ENCODE measurements around the gene ATG13.
"Not testable (repeated sequence)": the region's sequence is repeated elsewhere in the genome, so short reads cannot be mapped to it uniquely, and the experiment has no call there.

ATG13 gene

DNA sequence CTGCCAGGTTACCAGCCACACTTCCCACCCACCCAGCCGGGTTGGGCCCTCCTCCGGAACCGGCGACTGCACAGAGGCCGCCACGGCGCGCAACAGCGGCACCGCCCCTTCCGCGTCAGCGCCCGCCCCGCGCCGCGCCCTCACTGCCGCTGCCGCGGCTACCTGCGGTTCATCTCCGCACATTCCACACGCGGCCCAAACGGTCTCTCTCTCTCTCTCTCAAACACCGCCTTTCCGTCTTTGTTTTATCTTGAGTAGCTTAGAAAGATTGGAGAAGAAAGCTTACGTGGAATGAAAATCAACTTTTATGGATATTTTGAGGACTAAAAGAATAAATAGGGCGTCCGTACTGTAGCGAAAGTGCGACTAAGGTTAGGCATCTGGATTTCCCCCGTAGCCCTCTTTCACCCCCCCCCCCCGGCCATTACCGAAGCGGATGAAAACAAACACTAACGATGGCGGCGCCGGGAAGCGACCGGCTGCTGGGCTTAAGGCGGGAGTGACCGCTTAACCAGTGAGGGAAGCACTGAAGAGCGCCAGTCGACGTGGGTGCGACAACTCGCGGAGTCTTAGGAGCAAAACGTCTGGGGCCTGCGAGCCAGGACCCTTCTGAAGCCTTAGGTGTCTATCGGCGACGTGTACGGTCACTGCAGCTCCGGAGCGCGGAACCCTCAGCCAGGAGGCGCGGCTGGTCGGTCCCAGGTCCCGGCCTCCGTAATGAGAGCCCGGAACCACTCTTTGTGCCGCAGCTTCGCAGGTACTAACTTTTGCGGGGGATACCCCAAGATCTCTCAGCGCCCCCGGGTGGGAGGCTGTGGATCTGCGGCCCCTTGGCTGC, at the start of gene ATG13, which contains the start of gene HARBI1:
Gene ATG13, plus strand, starts transcription at position 420 of the 838 bp plus-strand sequence. CDS start 26,739 bp downstream, outside the sequence.
Gene HARBI1, minus strand, starts transcription at position 94 of the 838 bp plus-strand sequence. CDS start 990 bp downstream, outside the sequence.
- DNase-seq (ENCODE audit: low read depth): peak; percentile 72
- H3K4me3 ChIP-seq (ENCODE audit: low read depth, low read length): peak within 1 kb of the TSS; percentile 84

DNA sequence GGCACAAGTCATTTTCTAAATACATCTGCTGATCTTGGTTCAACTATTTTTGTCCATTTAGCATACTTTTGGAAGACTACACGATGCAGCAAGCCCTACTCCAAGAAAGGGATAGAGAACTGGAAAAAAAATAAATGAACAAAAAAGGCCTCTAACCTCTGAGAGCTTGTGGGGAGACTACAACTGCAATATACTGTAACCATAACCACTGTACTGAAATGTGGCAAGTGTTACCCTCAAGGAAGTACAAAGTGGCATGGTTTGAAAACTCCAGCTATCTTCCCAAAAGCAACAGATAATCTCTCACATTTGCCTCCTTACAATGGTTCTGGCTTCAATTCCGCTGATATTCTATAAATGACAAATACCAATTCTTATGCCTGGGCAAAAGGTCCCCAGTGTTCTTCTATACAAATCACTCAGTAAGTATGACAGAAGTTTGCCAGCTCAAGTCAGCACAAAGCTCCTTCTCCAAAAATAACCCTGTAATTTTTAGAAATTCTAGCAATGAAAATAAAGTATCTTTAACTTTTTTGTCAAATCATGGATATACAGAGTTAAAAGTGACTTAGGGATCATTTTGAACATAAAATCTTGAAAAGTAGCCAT, 46.5 kb upstream of the ATG13 start:
- H3K4me3 ChIP-seq (ENCODE audit: low read depth, low read length): no peak overlapping the region
- DNase-seq (ENCODE audit: low read depth): no peak

DNA sequence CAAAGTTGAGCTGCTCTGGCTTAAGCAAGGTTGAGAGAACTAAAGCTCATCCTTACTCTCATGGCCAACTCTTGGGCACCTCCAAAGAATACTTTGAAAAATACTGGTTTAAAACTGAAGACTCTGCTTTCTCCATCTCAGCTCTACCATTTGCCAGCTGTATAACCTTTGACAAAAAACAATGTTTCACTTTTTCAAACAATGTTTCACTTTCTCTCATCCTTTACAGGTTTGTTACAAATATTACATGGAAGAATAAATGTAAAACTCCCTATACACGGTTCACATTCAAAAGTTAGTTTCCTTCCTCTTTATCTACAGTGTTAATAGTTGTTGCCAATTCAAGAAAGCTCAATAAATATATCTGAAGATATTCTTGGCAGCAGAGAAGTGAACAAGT, 42.7 kb upstream of the ATG13 start:
- no peak for DNase-seq (ENCODE audit: low read depth)
- no peak overlapping the region for H3K4me3 ChIP-seq (ENCODE audit: low read depth, low read length)

DNA sequence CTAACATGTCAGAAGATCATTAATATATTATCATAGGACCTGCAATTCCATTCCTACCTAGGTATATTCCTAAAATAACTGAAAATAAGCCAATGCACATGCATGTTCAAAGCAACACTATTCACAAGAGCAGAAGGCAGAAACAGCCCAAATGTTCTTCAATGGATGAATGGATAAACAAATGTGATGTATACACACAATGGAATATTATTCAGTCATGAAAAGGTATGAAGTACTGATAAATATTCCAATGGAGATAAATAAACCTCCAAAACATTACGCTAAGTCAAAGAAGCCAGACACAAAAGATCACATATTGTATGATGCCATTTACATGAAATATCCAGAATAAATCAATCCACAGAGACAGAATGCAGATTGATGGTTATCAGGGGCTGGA, 40.3 kb upstream of the ATG13 start:
- no peak for DNase-seq (ENCODE audit: low read depth)
- no peak overlapping the region for H3K4me3 ChIP-seq (ENCODE audit: low read depth, low read length)

DNA sequence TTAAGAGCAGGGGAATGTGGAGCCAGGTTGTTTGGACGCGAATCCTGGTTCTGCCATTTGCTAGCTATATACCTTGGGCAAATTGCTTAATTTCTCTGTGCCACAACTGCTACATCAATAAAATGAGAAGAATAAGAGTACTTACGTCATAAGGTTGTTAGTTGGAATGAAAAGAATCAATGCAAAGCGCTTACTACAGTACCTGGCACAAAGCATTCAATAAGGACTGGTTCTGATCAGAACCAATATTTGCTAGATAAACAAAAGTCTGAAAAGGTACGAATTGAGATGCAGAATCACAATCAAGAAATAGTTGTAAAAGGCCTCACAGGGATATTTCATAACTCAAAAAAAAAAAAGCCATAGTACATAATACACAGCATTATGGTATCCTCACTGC, 34.8 kb upstream of the ATG13 start:
- H3K4me3 ChIP-seq (ENCODE audit: low read depth, low read length): no peak overlapping the region
- no peak for DNase-seq (ENCODE audit: low read depth)

DNA sequence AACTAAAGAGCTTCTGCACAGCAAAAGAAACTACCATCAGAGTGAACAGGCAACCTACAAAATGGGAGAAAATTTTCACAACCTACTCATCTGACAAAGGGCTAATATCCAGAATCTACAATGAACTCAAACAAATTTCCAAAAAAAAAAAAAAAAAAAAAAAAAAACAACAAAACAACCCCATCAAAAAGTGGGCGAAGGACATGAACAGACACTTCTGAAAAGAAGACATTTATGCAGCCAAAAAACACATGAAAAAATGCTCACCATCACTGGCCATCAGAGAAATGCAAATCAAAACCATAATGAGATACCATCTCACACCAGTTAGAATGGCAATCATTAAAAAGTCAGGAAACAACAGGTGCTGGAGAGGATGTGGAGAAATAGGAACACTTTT, 33.8 kb upstream of the ATG13 start:
- H3K4me3 ChIP-seq (ENCODE audit: low read depth, low read length); DNase-seq (ENCODE audit: low read depth): not testable (repeated sequence)

DNA sequence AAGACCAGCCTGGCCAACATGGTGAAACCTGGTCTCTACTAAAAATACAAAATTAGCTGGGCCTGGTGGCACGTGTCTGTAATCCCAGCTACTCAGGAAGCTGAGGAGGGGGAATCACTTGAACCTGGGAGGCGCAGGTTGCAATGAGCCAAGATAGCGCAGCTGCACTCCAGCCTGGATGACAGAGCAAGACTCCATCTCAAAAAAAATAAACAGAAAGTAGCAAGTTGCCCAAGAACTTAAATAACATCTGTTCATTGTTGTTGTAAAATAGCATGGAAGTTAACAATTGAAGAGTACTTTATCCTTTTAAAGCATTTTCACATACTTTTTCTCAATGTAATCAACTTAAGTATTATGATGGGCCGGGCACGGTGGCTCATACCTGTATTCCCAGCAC, 29.2 kb upstream of the ATG13 start:
- no peak overlapping the region for H3K4me3 ChIP-seq (ENCODE audit: low read depth, low read length)
- DNase-seq (ENCODE audit: low read depth): no peak

DNA sequence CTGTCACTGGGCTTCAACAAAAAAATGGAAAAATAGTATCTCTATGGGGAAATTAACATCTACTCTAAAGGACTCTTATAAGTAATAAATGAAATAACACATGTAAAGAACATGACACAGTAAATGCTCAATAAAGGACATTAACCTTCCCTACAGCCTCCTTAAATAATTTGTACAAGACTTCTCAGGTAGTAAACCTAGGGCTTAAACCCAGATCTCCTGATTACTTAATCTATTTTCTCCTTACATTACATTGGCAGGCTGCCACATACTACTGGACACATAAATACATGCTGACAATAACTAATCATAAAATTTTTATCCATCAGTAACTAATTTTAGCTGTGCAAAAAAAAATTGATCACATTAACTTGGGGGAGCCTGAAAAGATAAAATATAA, 28.4 kb upstream of the ATG13 start:
- no peak for DNase-seq (ENCODE audit: low read depth)
- H3K4me3 ChIP-seq (ENCODE audit: low read depth, low read length): no peak overlapping the region

DNA sequence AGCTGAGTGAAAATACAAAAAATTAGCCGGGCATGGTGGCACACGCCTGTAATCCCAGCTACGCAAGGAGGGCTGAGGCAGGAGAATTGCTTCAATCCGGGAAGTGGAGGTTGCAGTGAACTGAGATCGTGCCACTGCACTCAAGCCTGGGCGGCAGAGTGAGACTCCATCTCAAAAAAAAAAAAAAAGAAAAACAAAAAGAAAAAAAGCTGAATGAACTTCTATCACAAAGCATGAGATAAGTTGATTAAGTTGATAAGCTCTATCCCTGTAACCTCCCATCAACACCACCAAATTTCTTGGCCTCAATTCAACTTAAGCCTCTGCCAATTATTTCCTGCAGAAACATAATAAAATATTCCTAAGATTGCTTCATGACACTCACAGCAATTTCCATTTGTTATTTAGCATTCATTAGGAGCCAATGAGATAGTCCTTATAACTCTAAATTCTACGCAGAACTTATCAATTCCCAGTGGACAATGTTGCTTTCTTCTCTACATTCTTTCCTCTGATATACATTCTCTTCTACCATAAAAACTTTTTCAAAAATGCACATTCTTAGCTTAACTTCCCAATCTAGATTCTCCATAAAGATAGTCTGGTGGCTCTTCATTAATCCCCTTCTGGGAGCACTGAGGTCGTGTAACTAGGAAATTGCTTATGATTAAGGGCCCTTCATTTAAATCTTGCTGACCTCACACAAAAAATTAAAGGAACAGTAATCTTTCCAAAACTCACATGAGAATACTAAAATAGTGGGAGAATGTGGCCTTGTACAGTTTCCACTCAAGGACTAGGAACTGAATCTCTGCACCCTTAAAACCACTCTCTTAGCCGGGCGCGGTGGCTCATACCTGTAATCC, 26.4 kb upstream of the ATG13 start:
- H3K4me3 ChIP-seq (ENCODE audit: low read depth, low read length): no peak overlapping the region
- DNase-seq (ENCODE audit: low read depth): no peak

DNA sequence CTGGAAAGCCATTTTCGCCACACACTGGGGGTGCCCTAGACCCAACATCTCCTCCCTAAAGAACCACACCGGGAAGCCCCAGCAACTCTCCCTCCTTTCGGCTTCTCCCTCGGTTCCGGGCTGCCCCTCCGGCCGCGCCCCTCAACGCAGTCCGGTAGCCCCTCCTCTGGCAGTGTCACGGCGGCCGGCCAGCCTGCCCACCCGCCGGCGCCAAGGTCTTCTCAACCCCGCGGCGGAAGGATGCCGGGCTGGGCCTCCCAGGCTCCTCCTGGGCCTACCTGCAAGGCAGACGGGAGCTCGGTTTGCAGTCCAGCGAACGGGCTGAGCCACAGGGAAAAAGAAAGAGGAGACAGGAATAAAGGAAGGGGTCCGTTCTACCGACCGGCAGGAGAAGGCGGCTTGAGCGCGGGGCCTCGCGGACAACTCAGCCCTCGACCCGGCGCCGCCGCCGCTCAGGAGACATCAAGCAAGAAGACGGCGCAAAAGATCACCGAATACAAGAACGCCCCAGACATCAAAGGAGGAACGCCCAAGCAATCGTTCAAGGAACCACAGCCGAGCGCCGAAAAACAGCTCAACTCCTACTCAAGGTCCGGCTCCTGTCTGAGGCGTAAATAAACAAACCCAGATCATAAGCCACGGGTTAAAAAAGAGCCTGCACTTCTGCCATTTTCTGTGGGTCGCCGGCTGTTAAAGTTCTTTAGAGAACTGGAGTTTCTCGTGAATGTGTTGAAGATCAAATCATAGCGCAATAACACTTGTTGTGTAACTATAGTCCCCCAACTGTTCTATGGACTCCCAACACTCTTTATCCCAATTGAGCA, 23.6 kb upstream of the ATG13 start, which contains the start of gene AMBRA1:
Gene AMBRA1, minus strand, starts transcription at position 474 of the 824 bp plus-strand sequence. CDS start 45,643 bp downstream, outside the sequence.
- peak; percentile 67 for DNase-seq (ENCODE audit: low read depth)
- peak within 1 kb of the TSS; percentile 92 for H3K4me3 ChIP-seq (ENCODE audit: low read depth, low read length)

DNA sequence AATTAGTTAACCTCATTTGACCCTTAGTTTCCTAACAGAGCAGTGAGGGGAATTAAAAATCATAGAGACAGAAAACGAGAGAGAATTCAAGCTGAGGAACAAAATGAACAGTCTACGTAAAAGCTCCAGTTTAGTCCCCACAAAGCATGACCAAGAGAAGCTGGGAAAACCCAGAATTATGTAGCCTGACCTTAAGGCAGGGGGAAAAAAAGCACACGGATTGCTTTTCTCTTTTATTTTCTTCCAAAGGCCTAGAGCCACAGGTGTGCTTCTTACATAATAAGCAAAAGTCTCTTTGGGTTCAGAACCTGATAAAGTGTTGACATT, 23.0 kb upstream of the ATG13 start:
- DNase-seq (ENCODE audit: low read depth): no peak
- H3K4me3 ChIP-seq (ENCODE audit: low read depth, low read length): peak overlapping the region; percentile 92

DNA sequence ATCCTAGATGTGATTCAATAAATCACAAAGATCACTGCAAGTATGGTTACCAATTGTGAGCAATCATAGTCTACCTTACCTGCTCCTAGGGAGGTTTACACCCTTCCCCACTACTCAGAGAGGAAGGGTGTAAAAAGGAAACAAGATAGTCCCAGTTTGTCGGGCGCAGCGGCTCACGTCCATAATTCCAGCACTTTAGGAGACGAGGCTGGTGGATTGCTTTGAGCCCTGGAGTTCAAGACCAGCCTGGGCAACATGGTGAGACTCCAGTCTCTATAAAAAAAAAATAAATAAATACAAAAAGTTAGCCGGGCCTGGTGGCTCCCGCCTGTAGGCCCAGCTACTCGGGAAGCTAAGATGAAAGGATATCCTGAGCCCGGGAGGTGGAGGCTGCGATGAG, 22.6 kb upstream of the ATG13 start:
- no peak overlapping the region for H3K4me3 ChIP-seq (ENCODE audit: low read depth, low read length)
- DNase-seq (ENCODE audit: low read depth): no peak

DNA sequence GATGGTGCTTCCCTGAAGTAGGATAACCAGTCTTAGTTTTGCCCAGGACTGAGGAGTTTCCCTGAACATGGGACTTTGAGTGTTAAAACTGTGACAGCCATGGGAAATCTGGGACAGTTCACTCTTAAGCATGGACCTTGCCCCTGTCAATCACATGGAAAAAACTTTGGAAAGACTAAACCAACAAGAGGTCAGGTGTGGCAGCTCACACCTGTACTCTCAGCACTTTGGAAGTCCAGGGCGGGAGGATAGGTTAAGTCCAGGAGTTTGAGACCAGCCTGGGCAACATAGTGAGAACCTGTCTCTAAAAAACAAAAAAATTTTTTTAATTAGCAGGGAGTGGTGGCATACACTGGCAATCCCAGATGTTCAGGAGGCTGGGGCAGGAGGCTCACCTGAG, 20.2 kb upstream of the ATG13 start:
- no peak for DNase-seq (ENCODE audit: low read depth)

DNA sequence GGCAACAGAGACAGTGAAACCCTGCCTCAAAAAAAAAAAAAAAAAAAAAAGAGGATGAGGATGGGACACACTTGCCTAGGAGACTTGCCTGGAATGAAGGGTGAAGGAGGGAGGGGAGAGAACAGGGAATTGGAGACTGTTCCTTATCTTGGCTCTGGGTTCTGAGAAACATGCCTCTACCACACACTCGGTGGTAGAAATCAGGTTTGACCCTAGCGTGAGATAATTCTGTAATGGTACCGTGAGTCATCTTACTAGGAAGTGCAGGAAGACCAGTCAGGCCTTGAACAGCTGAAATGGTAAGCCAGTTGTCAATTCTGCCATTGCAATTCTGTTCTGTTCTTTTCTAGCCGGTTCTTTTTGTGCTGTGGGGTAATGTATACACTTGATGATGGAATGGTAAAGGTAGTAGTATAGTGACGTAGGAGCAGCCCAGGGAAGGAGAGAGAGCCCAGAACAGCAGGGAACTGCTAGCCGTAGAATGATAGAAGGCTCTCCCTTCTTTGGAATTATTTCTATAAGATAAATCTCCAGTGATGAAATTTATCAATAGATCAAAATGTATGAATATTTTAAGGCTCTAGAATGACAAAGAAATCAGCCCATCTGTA, 19.6 kb upstream of the ATG13 start:
- no peak overlapping the region for H3K4me3 ChIP-seq (ENCODE audit: low read depth, low read length)
- DNase-seq (ENCODE audit: low read depth): no peak

More for the DNA sequence above, 20.2 kb upstream of the ATG13 start:
- H3K4me3 ChIP-seq (ENCODE audit: low read depth, low read length): no peak overlapping the region

DNA sequence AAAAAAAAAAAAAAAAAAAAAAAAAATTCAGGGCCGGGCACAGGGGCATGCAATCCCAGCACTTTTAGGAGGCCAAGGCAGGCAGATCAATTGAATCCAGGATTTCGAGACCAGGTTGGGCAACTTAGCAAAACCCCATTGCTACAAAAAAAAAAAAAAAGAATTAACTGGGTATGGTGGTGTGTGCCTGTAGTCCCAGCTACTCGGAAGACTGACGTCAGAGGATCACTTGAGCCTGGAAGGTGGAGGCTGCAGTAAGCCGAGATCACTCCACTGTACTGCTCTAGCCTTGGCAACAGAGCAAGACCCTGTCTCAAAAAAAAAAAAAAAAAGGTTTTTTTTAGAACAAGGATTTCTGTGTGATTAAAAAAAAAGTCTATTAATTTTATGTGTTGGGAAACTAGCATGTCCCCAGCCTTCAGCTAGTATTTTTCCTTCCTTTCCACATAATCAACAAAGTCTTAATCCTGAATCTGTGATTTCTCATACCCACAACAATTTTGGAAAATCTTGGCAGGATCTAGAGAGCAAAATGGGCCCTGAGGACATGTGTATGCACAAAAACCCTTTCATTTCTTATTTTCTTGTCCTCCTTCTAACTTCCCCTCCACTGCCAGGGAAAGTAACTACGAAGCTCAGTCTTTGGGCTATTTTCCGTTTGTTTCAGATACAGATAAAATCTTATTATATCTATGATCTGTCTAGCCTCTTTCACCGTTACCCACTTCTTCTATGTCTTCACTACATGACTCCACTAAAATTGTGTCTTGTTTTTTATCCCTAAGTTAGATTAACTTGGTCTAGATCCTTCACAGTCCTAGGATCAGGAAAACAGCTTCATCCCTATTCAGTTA, 17.8 kb upstream of the ATG13 start:
- no peak overlapping the region for H3K4me3 ChIP-seq (ENCODE audit: low read depth, low read length)
- no peak for DNase-seq (ENCODE audit: low read depth)

DNA sequence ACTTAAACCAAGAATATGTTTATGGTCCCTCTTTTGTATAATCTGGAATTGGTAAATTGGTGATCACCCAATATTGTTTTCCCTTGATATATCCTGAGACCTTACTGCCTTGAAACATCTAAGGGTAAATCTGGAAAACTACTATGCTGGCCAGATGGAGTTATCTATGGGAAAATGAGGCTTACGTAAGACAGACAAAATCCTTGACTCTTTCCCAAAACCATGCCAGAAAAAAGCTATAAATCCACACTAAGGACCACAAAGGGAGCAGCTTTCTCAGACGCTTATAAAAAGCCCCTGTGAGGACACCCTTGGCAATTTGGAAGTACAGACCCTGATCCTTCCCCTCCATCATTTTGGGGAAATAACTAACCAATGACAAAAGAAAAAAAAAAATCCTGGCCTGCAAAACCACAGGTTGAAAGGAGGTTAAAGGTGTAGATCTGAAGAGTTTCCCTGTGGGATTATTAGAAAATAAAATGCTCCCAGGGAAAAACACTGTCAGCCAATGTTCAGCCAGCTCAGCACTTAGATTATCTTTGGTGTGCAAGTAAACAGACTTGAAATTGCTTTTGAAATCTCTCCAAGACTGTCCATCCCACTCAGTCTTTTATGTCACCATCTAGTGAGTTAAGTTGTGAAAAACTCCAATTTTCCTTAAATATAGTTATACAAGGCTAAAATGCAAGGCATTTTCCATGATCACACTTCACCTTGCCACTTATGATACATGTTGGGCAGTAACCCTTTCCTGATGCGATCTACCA, 17.0 kb upstream of the ATG13 start:
- no peak overlapping the region for H3K4me3 ChIP-seq (ENCODE audit: low read depth, low read length)
- DNase-seq (ENCODE audit: low read depth): no peak

DNA sequence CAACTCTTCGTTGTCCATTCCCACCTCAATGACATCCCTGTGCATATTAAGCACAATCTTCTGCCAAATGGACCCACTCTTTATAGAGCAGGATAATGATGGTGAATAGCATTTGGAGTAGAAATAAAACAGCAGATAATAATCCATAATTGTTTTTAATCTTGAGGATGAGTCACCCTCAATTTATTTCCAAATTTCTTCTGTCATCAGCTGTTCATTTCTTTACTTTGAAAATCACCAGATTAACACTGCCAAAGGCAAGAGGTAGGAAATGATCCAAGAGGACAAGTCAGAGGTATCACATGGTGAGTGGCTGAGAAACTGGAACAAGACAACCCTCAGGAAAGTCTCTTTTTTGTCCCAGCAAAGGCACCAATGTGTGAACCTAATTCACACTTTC, 16.2 kb upstream of the ATG13 start:
- H3K4me3 ChIP-seq (ENCODE audit: low read depth, low read length): no peak overlapping the region
- DNase-seq (ENCODE audit: low read depth): no peak
